ENCODE measurements around the gene PCSK2.

The PCSK2 gene

DNA sequence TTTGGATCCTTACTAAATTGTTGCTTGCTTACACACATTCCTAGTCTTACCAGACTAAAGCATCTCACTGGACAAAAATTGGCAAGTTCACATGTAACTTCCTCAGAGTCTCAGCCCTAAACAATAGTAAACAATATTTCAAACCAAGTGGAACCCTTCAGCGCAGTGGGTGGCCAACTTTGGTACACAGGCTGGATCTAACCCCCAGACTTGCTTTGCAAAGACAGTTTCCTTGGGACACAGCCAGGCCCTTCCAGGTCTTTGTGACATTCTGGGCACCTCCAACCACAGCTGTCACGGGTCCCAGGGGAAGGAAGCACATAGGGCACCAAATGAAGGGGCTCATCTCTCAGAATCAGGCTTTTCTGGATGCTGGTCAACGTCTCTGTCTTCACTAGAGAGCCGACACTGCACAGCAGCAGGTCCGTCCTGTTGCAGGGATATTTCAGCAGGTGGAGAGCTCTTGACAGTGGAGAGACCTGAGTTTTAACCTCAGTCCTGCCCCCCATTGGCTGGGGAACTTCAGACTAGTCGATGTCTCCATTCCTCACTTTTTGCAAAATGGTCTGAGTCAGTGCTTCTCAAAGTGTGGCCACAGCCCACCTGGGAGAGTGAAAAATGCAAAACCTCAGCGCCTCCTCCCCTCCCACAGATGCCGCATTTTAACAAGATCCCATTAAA lies 212.9 kb downstream of the PCSK2 start:
- H3K27ac ChIP-seq (ENCODE audit: low read depth in 2 of 2, low read length in 2 of 2): no peak overlapping the region
- H3K9ac ChIP-seq (ENCODE audit: low read depth in 1 of 2, low read length in 2 of 2): no peak overlapping the region
- H3K4me3 ChIP-seq (ENCODE audit: low read length in 2 of 2): no peak overlapping the region
- H3K36me3 ChIP-seq (ENCODE audit: control insufficient read depth in 2 of 2, insufficient read depth in 2 of 2, low read length in 2 of 2): no peaks in the 10 kb centered on the region
- H3K4me1 ChIP-seq (ENCODE audit: control insufficient read depth in 2 of 2, insufficient read depth in 2 of 2, low read length in 2 of 2): no peaks in the 10 kb centered on the region
- H3K27me3 ChIP-seq (ENCODE audit: control insufficient read depth in 2 of 2, insufficient read depth in 2 of 2, low read length in 2 of 2): peaks cover 0 to 2% of the 10 kb centered on the region in 2 donors
- H3K9me3 ChIP-seq (ENCODE audit: control insufficient read depth in 2 of 2, low read length in 2 of 2): no peaks in the 10 kb centered on the region

DNA sequence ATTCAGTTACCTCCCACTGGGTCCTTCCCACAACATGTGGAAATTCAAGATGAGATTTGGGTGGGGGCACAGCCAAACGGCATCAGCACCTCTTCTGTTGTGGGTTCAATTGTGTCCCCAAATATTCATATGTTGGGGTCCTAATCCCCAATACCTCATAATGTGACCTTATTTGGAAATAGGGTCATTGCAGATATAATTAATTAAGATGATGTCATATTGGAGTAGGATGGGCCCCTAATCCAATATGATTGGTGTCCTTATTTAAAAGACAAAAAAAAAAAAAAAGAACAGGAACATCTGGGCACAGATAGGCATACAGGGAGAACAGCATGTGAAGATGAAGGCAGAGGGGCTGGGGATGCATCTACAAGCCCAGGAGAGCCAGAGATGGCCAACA lies 214.9 kb downstream of the PCSK2 start:
- no peak overlapping the region for H3K27ac ChIP-seq (ENCODE audit: low read depth in 2 of 2, low read length in 2 of 2)
- no peak overlapping the region for H3K9ac ChIP-seq (ENCODE audit: low read depth in 1 of 2, low read length in 2 of 2)
- no peaks in the 10 kb centered on the region for H3K9me3 ChIP-seq (ENCODE audit: control insufficient read depth in 2 of 2, low read length in 2 of 2)
- H3K4me1 ChIP-seq (ENCODE audit: control insufficient read depth in 2 of 2, insufficient read depth in 2 of 2, low read length in 2 of 2): no peaks in the 10 kb centered on the region
- H3K36me3 ChIP-seq (ENCODE audit: control insufficient read depth in 2 of 2, insufficient read depth in 2 of 2, low read length in 2 of 2): no peaks in the 10 kb centered on the region
- H3K4me3 ChIP-seq (ENCODE audit: low read length in 2 of 2): no peak overlapping the region
- peaks cover 0 to 2% of the 10 kb centered on the region in 2 donors for H3K27me3 ChIP-seq (ENCODE audit: control insufficient read depth in 2 of 2, insufficient read depth in 2 of 2, low read length in 2 of 2)

DNA sequence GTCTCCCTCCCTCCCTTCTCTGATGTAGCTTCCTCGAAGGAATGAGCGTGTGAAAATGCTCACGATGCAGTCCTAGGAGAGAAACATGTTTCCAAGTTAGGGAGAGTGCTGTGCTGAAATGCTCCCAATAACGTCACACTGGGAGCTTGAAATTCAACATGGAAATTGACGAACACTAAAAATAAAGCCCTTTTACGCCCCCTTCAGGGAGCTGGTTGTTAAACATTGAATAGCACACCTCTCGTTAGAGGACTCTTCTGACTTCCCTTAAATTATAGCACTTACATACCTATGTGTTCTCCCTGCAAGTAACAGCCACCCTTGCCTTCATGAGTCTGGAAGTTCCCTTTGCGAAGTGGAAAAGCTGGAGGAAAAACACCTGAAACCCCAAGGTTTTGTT lies 215.7 kb downstream of the PCSK2 start:
- H3K27me3 ChIP-seq (ENCODE audit: control insufficient read depth in 2 of 2, insufficient read depth in 2 of 2, low read length in 2 of 2): peaks cover 0 to 2% of the 10 kb centered on the region in 2 donors
- H3K27ac ChIP-seq (ENCODE audit: low read depth in 2 of 2, low read length in 2 of 2): no peak overlapping the region
- no peaks in the 10 kb centered on the region for H3K9me3 ChIP-seq (ENCODE audit: control insufficient read depth in 2 of 2, low read length in 2 of 2)
- no peak overlapping the region for H3K9ac ChIP-seq (ENCODE audit: low read depth in 1 of 2, low read length in 2 of 2)
- no peak overlapping the region for H3K4me3 ChIP-seq (ENCODE audit: low read length in 2 of 2)
- no peaks in the 10 kb centered on the region for H3K4me1 ChIP-seq (ENCODE audit: control insufficient read depth in 2 of 2, insufficient read depth in 2 of 2, low read length in 2 of 2)
- H3K36me3 ChIP-seq (ENCODE audit: control insufficient read depth in 2 of 2, insufficient read depth in 2 of 2, low read length in 2 of 2): no peaks in the 10 kb centered on the region

DNA sequence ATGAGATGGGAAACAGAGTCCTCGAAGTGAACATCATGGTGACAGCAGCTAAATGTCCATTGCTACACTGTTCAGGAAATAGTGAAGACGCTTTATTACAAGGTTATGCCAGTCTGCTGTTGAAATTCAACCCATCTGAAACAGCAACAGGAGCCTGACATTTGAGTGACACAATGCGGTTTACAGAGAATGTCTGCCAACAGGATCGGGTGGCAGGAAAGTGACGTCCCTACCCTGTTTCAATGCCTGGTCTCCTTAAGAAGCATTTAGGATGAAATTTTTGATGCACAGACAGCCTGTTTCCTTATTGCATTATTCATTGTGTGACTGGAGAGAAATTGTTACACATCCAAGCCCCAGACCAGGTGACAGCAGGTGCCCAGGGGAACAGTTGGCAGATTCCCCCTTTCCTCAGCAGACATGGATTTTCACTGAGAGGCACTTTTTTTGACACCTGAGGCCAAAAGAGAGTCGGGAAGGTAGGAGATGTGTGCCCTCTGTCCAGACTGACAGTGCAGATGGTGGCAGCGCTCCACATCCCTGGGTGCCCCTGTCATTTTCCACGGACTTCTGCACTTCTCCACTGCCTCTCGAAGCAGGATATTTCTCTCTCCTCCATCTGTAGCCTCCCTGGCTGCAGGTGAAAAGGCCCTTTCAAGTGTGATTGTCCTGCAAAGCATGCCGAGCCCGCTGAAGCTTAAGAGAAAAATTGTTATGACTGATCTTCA lies 216.5 kb downstream of the PCSK2 start:
- Histone ChIP-seq H3K27me3 (ENCODE audit: control insufficient read depth in 2 of 2, insufficient read depth in 2 of 2, low read length in 2 of 2) (peaks cover 0 to 2% of the 10 kb centered on the region in 2 donors), H3K4me3 (ENCODE audit: low read length in 2 of 2) (no peak overlapping the region), H3K9me3 (ENCODE audit: control insufficient read depth in 2 of 2, low read length in 2 of 2) (no peaks in the 10 kb centered on the region), H3K27ac (ENCODE audit: low read depth in 2 of 2, low read length in 2 of 2) (no peak overlapping the region), H3K4me1 (ENCODE audit: control insufficient read depth in 2 of 2, insufficient read depth in 2 of 2, low read length in 2 of 2) (no peaks in the 10 kb centered on the region), H3K9ac (ENCODE audit: low read depth in 1 of 2, low read length in 2 of 2) (no peak overlapping the region), H3K36me3 (ENCODE audit: control insufficient read depth in 2 of 2, insufficient read depth in 2 of 2, low read length in 2 of 2) (no peaks in the 10 kb centered on the region)

DNA sequence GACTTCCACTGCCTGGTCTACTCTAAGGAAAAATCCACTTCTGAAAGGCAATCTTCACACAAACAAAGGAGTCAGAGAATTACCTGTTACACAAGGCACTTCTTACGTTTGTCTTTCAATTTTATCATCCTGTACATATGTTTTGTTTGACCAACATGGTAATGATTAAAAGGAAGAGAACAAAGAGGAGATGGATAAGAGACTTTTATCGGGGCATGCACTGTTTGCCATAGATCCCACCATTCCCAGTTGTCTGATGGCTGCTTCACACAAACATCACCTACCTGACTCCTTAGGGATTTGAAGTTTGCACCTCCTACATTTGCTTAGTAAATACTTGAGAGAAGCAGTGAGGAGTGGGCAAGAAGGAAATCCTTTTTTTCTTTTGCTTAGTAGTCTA lies 217.3 kb downstream of the PCSK2 start:
- Histone ChIP-seq H3K9me3 (ENCODE audit: control insufficient read depth in 2 of 2, low read length in 2 of 2) (no peaks in the 10 kb centered on the region), H3K27ac (ENCODE audit: low read depth in 2 of 2, low read length in 2 of 2) (no peak overlapping the region), H3K4me3 (ENCODE audit: low read length in 2 of 2) (no peak overlapping the region), H3K4me1 (ENCODE audit: control insufficient read depth in 2 of 2, insufficient read depth in 2 of 2, low read length in 2 of 2) (no peaks in the 10 kb centered on the region), H3K36me3 (ENCODE audit: control insufficient read depth in 2 of 2, insufficient read depth in 2 of 2, low read length in 2 of 2) (no peaks in the 10 kb centered on the region), H3K9ac (ENCODE audit: low read depth in 1 of 2, low read length in 2 of 2) (no peak overlapping the region), H3K27me3 (ENCODE audit: control insufficient read depth in 2 of 2, insufficient read depth in 2 of 2, low read length in 2 of 2) (peaks cover 0 to 2% of the 10 kb centered on the region in 2 donors)

DNA sequence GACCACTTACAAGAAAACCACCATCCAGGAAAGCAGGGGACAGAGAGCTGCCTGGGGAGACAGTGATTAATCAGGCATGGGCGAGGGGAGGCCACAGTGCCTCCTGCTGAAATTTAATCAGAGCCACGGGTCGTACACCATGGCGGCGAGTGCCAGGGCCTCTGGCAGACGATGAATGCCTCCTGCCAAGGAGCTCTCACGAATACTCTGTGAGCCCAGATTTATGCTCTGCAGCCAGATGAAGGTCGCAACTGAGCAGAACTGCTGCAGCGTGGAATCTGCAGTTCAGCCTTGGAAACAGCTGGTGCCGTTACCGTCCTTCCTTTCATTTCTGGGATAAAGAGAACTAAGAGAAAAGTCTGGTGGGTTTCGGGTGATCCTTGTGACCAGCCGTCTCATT lies 218.7 kb downstream of the PCSK2 start:
- H3K9me3 ChIP-seq (ENCODE audit: control insufficient read depth in 2 of 2, low read length in 2 of 2): no peaks in the 10 kb centered on the region
- no peak overlapping the region for H3K9ac ChIP-seq (ENCODE audit: low read depth in 1 of 2, low read length in 2 of 2)
- no peaks in the 10 kb centered on the region for H3K4me1 ChIP-seq (ENCODE audit: control insufficient read depth in 2 of 2, insufficient read depth in 2 of 2, low read length in 2 of 2)
- H3K27me3 ChIP-seq (ENCODE audit: control insufficient read depth in 2 of 2, insufficient read depth in 2 of 2, low read length in 2 of 2): peaks cover 0 to 2% of the 10 kb centered on the region in 2 donors
- H3K27ac ChIP-seq (ENCODE audit: low read depth in 2 of 2, low read length in 2 of 2): no peak overlapping the region
- H3K4me3 ChIP-seq (ENCODE audit: low read length in 2 of 2): no peak overlapping the region
- no peaks in the 10 kb centered on the region for H3K36me3 ChIP-seq (ENCODE audit: control insufficient read depth in 2 of 2, insufficient read depth in 2 of 2, low read length in 2 of 2)

DNA sequence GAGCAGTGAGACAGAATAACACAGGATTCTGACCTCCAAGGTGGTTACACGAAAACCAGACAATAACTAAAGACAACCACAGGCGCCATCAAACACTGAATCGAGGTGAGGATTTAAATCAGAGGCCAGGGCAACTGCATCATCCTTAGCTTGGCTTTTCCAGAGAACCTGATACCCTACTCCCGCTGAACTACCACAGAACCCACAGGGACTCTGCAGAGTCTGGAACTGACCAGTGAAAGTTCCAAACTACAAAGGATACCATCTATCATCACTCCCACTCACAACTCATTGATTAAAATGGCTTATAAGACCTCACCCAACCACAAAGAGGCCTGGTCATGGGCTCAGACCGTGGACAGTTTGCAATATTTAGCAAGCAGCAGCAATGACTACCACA lies 219.3 kb downstream of the PCSK2 start:
- no peaks in the 10 kb centered on the region for H3K9me3 ChIP-seq (ENCODE audit: control insufficient read depth in 2 of 2, low read length in 2 of 2)
- H3K27me3 ChIP-seq (ENCODE audit: control insufficient read depth in 2 of 2, insufficient read depth in 2 of 2, low read length in 2 of 2): peaks cover 0 to 2% of the 10 kb centered on the region in 2 donors
- no peak overlapping the region for H3K27ac ChIP-seq (ENCODE audit: low read depth in 2 of 2, low read length in 2 of 2)
- H3K4me3 ChIP-seq (ENCODE audit: low read length in 2 of 2): no peak overlapping the region
- H3K9ac ChIP-seq (ENCODE audit: low read depth in 1 of 2, low read length in 2 of 2): no peak overlapping the region
- no peaks in the 10 kb centered on the region for H3K36me3 ChIP-seq (ENCODE audit: control insufficient read depth in 2 of 2, insufficient read depth in 2 of 2, low read length in 2 of 2)
- H3K4me1 ChIP-seq (ENCODE audit: control insufficient read depth in 2 of 2, insufficient read depth in 2 of 2, low read length in 2 of 2): no peaks in the 10 kb centered on the region

DNA sequence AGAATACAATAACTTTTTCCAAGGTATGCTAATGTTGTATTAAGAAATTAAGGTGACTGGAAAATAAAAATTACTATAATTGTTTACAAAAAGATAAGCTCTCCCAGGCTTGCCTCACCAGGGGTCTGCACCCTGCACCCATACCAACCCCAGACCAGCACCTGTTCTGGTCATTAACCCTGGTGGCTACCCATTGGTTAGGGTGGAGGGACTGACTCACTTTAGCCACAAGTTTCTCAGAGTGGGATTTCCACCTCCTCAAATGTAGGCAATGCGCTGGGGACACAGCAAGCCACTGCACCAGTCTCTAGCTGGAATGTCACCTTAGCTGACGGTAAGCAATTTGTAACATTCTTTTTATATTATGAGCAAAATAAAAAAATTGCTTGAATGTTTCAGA lies 221.2 kb downstream of the PCSK2 start:
- Histone ChIP-seq H3K9ac (ENCODE audit: low read depth in 1 of 2, low read length in 2 of 2) (no peak overlapping the region), H3K4me1 (ENCODE audit: control insufficient read depth in 2 of 2, insufficient read depth in 2 of 2, low read length in 2 of 2) (no peaks in the 10 kb centered on the region), H3K4me3 (ENCODE audit: low read length in 2 of 2) (no peak overlapping the region), H3K27ac (ENCODE audit: low read depth in 2 of 2, low read length in 2 of 2) (no peak overlapping the region), H3K36me3 (ENCODE audit: control insufficient read depth in 2 of 2, insufficient read depth in 2 of 2, low read length in 2 of 2) (no peaks in the 10 kb centered on the region), H3K9me3 (ENCODE audit: control insufficient read depth in 2 of 2, low read length in 2 of 2) (no peaks in the 10 kb centered on the region), H3K27me3 (ENCODE audit: control insufficient read depth in 2 of 2, insufficient read depth in 2 of 2, low read length in 2 of 2) (peaks cover 0 to 2% of the 10 kb centered on the region in 2 donors)

DNA sequence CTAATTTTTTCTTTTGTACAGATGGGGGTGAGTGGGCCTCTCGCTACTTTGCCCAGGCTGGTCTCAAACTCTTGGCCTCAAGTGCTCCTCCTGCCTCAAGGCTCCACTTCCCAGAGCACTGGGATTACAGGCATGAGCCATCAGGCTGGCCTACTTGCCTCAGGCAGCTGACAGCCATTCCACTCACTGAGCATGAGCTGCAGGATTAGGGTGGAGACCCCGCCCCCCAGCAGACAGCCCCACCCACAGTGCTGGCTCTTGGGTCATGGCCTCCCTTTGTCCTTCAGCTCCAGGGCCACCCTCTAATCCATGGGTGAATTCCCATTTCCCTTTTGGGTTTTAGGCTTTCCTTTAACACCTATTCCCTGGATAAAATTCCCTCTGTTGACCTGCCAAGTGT lies 222.2 kb downstream of the PCSK2 start:
- Histone ChIP-seq H3K4me1 (ENCODE audit: control insufficient read depth in 2 of 2, insufficient read depth in 2 of 2, low read length in 2 of 2) (no peaks in the 10 kb centered on the region), H3K9me3 (ENCODE audit: control insufficient read depth in 2 of 2, low read length in 2 of 2) (no peaks in the 10 kb centered on the region), H3K9ac (ENCODE audit: low read depth in 1 of 2, low read length in 2 of 2) (no peak overlapping the region), H3K36me3 (ENCODE audit: control insufficient read depth in 2 of 2, insufficient read depth in 2 of 2, low read length in 2 of 2) (no peaks in the 10 kb centered on the region), H3K27ac (ENCODE audit: low read depth in 2 of 2, low read length in 2 of 2) (no peak overlapping the region), H3K4me3 (ENCODE audit: low read length in 2 of 2) (no peak overlapping the region), H3K27me3 (ENCODE audit: control insufficient read depth in 2 of 2, insufficient read depth in 2 of 2, low read length in 2 of 2) (peaks cover 0 to 2% of the 10 kb centered on the region in 2 donors)

DNA sequence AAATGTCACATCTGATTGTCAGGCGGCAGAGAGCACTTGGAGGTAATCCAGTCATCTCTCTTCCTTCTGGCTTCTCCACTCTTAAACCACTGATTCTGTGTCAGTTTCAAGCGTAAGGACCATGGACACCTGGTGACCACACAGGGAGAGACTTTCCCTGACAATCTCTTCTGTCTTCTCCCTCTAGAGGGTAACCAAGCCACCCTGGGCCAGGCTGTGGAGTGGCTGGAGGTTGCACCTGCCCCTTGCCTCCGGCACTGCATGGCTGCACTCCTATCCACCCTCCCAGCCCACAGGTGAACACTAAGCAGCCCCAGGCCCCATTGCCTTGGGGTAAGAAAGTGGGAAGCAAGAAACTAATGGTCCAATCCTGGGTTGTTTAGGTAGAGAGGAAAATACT lies 225.6 kb downstream of the PCSK2 start:
- Histone ChIP-seq H3K27me3 (ENCODE audit: control insufficient read depth in 2 of 2, insufficient read depth in 2 of 2, low read length in 2 of 2) (peaks cover 3 to 7% of the 10 kb centered on the region in 2 donors), H3K27ac (ENCODE audit: low read depth in 2 of 2, low read length in 2 of 2) (no peak overlapping the region), H3K4me3 (ENCODE audit: low read length in 2 of 2) (no peak overlapping the region), H3K9ac (ENCODE audit: low read depth in 1 of 2, low read length in 2 of 2) (no peak overlapping the region), H3K9me3 (ENCODE audit: control insufficient read depth in 2 of 2, low read length in 2 of 2) (no peaks in the 10 kb centered on the region), H3K36me3 (ENCODE audit: control insufficient read depth in 2 of 2, insufficient read depth in 2 of 2, low read length in 2 of 2) (no peaks in the 10 kb centered on the region), H3K4me1 (ENCODE audit: control insufficient read depth in 2 of 2, insufficient read depth in 2 of 2, low read length in 2 of 2) (no peaks in the 10 kb centered on the region)
